Endodermal cell (in vitro differentiated cells): Measurements from ENCODE around the gene TIMM23. TPM values are rescaled to one million over a fixed set of nuclear protein-coding genes. Genes with fewer than 3 reads are reported as not detected.

ENCODE experiments used
- DNase-seq: peaks from one replicate; pipeline ENCODE4 v3.0.0-alpha.2; 2017
- H3K27ac ChIP-seq: 2 replicates; pipeline ENCODE4 v1.5.1; 2013; ENCODE audit warnings: mild to moderate bottlenecking, low read depth, low read length, moderate library complexity
- H3K27me3 ChIP-seq: 2 replicates; pipeline ENCODE4 v1.6.1; 2013; ENCODE audit warnings: mild to moderate bottlenecking, low read length, moderate library complexity; ENCODE audit not compliant: insufficient read depth, control insufficient read depth, poor library complexity, severe bottlenecking
- H3K36me3 ChIP-seq: 2 replicates; pipeline ENCODE4 v1.7.0; 2013; ENCODE audit warnings: mild to moderate bottlenecking, low read length, moderate library complexity; ENCODE audit not compliant: control insufficient read depth, insufficient read depth
- H3K4me1 ChIP-seq: one replicate; pipeline ENCODE4 v1.7.0; 2013; ENCODE audit warnings: low read length; ENCODE audit not compliant: control insufficient read depth, insufficient read depth
- H3K4me3 ChIP-seq: 2 replicates; pipeline ENCODE4 v1.5.1; 2013; ENCODE audit warnings: mild to moderate bottlenecking, low read length, moderate library complexity
- H3K9ac ChIP-seq: 2 replicates; pipeline ENCODE4 v1.6.1; 2013; ENCODE audit warnings: mild to moderate bottlenecking, low read length, moderate library complexity; ENCODE audit not compliant: poor library complexity, severe bottlenecking; ENCODE audit errors: extremely low read depth
- H3K9me3 ChIP-seq: 2 replicates; pipeline ENCODE4 v1.6.1; 2013; ENCODE audit warnings: mild to moderate bottlenecking, low read length, moderate library complexity; ENCODE audit not compliant: control insufficient read depth
- H3K27ac Mint-ChIP-seq: 2 replicates; pipeline ENCODE4 v1.8.0; 2020; ENCODE audit warnings: mixed read lengths
- H3K27me3 Mint-ChIP-seq: 2 replicates; pipeline ENCODE4 v1.8.0; 2021; ENCODE audit warnings: mild to moderate bottlenecking, mixed read lengths; ENCODE audit not compliant: insufficient read depth
- H3K36me3 Mint-ChIP-seq: 2 replicates; pipeline ENCODE4 v1.8.0; 2020; ENCODE audit warnings: low read depth, mixed read lengths
- H3K4me1 Mint-ChIP-seq: 2 replicates; pipeline ENCODE4 v1.8.0; 2020; ENCODE audit warnings: mixed read lengths
- H3K4me3 Mint-ChIP-seq: 2 replicates; pipeline ENCODE4 v1.8.0; 2020; ENCODE audit warnings: mild to moderate bottlenecking, moderate library complexity, mixed read lengths
- H3K9me3 Mint-ChIP-seq: 2 replicates; pipeline ENCODE4 v1.8.0; 2020; ENCODE audit warnings: mild to moderate bottlenecking, mixed read lengths
- CTCF ChIP-seq: fragments of 200-600 bp; sonication (generic); conservative IDR thresholded peaks from 2 replicates; pipeline ENCODE4 v1.5.0; 2021; ENCODE audit warnings: antibody characterized with exemption, mild to moderate bottlenecking
- WGBS, 2 experiments: methylation state at CpG; one replicate each; pipeline versions ENCODE4 v1.1.5 to v1.1.7; 2013; ENCODE audit warnings: missing lambda C conversion rate in 2 of 2, mixed read lengths in 1 of 2; ENCODE audit not compliant: insufficient coverage in 1 of 2, insufficient read length in 1 of 2; 5-methylcytosine and 5-hydroxymethylcytosine counted together
- total RNA-seq, 2 donors: library from RNA; stranded (reverse); fragmentation: NEBNext Ultra II Directional in 1 of 2; extraction: Animal tissue kit (Norgen Biotek cat#: 25700) in 1 of 2; gene quantifications; 2 replicates in 1 of 2; 3 replicates in 1 of 2; pipeline ENCODE4 v1.2.1, GENCODE V29; 2021

TIMM23 gene
- total RNA-seq, 2 donors from 2014 or later = 86.3 to 88.5 TPM

GRCh38 chr10:46004963-46005362 lies 32.7 kb downstream of the TIMM23 start:
- H3K9me3 Mint-ChIP-seq = peaks cover 4% of the 10 kb centered on the region
- H3K4me1 ChIP-seq = no peaks in the 10 kb centered on the region
- H3K36me3 ChIP-seq = peaks cover 98% of the 10 kb centered on the region
- H3K9ac ChIP-seq = no peak overlapping the region
- no peak overlapping the region for H3K4me3 ChIP-seq
- H3K27ac ChIP-seq = no peak overlapping the region
- H3K9me3 ChIP-seq = peaks cover 15% of the 10 kb centered on the region
- no peaks in the 10 kb centered on the region for H3K27me3 Mint-ChIP-seq
- peaks cover 1% of the 10 kb centered on the region for H3K4me1 Mint-ChIP-seq
- peaks cover 87% of the 10 kb centered on the region for H3K36me3 Mint-ChIP-seq
- no peak for TF ChIP-seq CTCF
- DNase-seq = no peak
- H3K27me3 ChIP-seq = no peaks in the 10 kb centered on the region
- no peak overlapping the region for H3K27ac Mint-ChIP-seq
- WGBS, 2 experiments = 100% methylated on average over 1 to 2 of the region's 2 CpGs
- no peak overlapping the region for H3K4me3 Mint-ChIP-seq

- Histone ChIP-seq H3K4me3 (no peak overlapping the region), H3K9me3 (peaks cover 14% of the 10 kb centered on the region), H3K36me3 (peaks cover 99% of the 10 kb centered on the region), H3K27ac (no peak overlapping the region), H3K27me3 (no peaks in the 10 kb centered on the region), H3K9ac (no peak overlapping the region), H3K4me1 (no peaks in the 10 kb centered on the region)
- WGBS, 2 experiments = 84 to 88% methylated on average over 3 to 4 of the region's 4 CpGs
- H3K9me3 Mint-ChIP-seq = no peaks in the 10 kb centered on the region
- no peak for DNase-seq
- H3K4me1 Mint-ChIP-seq = peaks cover 1% of the 10 kb centered on the region
- H3K4me3 Mint-ChIP-seq = no peak overlapping the region
- peaks cover 87% of the 10 kb centered on the region for H3K36me3 Mint-ChIP-seq
- H3K27ac Mint-ChIP-seq = no peak overlapping the region
- no peaks in the 10 kb centered on the region for H3K27me3 Mint-ChIP-seq
- TF ChIP-seq CTCF = no peak
Observed at GRCh38 chr10:46005383-46005782, 33.1 kb downstream of the TIMM23 start.

- Mint-ChIP-seq H3K27ac (no peak overlapping the region), H3K4me1 (peaks cover 1% of the 10 kb centered on the region), H3K36me3 (peaks cover 87% of the 10 kb centered on the region), H3K4me3 (no peak overlapping the region), H3K9me3 (no peaks in the 10 kb centered on the region), H3K27me3 (no peaks in the 10 kb centered on the region)
- Histone ChIP-seq H3K9me3 (peaks cover 14% of the 10 kb centered on the region), H3K9ac (no peak overlapping the region), H3K36me3 (peaks cover 99% of the 10 kb centered on the region), H3K27ac (no peak overlapping the region), H3K4me3 (no peak overlapping the region), H3K27me3 (no peaks in the 10 kb centered on the region), H3K4me1 (no peaks in the 10 kb centered on the region)
- TF ChIP-seq CTCF = no peak
- no peak for DNase-seq
- 97% methylated on average over 3 of the region's 3 CpGs; no CpG with 5 or more reads in 1 of the 2 experiments for WGBS, 2 experiments
Observed at GRCh38 chr10:46006219-46006618, 33.9 kb downstream of the TIMM23 start.
